DOHH2 (cell line): ENCODE results near the gene LIMS2.

Experiments
- H3F3A ChIP-seq: fragments of 200-600 bp; sonication (generic), shearing (Covaris generic); 2 replicates; pipeline ENCODE4 v1.6.0; 2016; ENCODE audit warnings: antibody characterized with exemption, mild to moderate bottlenecking; ENCODE audit not compliant: control insufficient read depth, insufficient read depth
- H3K27ac ChIP-seq: fragments of 200-600 bp; sonication (generic); 2 replicates; pipeline ENCODE4 v1.5.1; 2014; ENCODE audit warnings: low read depth, mild to moderate bottlenecking, low read length, moderate library complexity
- H3K27me3 ChIP-seq: fragments of 200-600 bp; sonication (generic); 2 replicates; pipeline ENCODE4 v1.6.1; 2014; ENCODE audit warnings: mild to moderate bottlenecking, low read length, mixed read lengths; ENCODE audit not compliant: control insufficient read depth
- H3K36me3 ChIP-seq: fragments of 200-600 bp; sonication (generic); 2 replicates; pipeline ENCODE4 v1.6.1; 2014; ENCODE audit warnings: mild to moderate bottlenecking, low read length, moderate library complexity, mixed read lengths; ENCODE audit not compliant: control insufficient read depth
- H3K4me1 ChIP-seq: fragments of 200-600 bp; sonication (generic); 2 replicates; pipeline ENCODE4 v1.6.1; 2014; ENCODE audit warnings: mild to moderate bottlenecking, low read length, mixed read lengths; ENCODE audit not compliant: control insufficient read depth
- H3K4me2 ChIP-seq: fragments of 200-600 bp; sonication (generic); 2 replicates; pipeline ENCODE4 v1.6.0; 2014; ENCODE audit warnings: mild to moderate bottlenecking, low read length, moderate library complexity
- H3K4me3 ChIP-seq: fragments of 200-600 bp; sonication (generic); 2 replicates; pipeline ENCODE4 v1.5.1; 2014; ENCODE audit warnings: mild to moderate bottlenecking, low read length, mixed read lengths
- H3K79me2 ChIP-seq: fragments of 200-600 bp; sonication (generic); 2 replicates; pipeline ENCODE4 v1.6.1; 2014; ENCODE audit warnings: mild to moderate bottlenecking, low read length, mixed read lengths; ENCODE audit not compliant: control insufficient read depth
- H3K9me2 ChIP-seq: fragments of 200-600 bp; sonication (generic); replicated peaks from 2 replicates; pipeline ENCODE4 v1.6.1; 2014; ENCODE audit warnings: mild to moderate bottlenecking, low read length, mixed read lengths; ENCODE audit not compliant: control insufficient read depth
- H3K9me3 ChIP-seq: fragments of 200-600 bp; sonication (generic); 2 replicates; pipeline ENCODE4 v1.6.1; 2014; ENCODE audit warnings: antibody characterized with exemption, low read length, mixed read lengths; ENCODE audit not compliant: control insufficient read depth, insufficient read depth
- H4K20me1 ChIP-seq: fragments of 200-600 bp; sonication (generic); 2 replicates; pipeline ENCODE4 v1.6.0; 2014; ENCODE audit warnings: low read depth, mild to moderate bottlenecking, antibody characterized with exemption, low read length, moderate library complexity; ENCODE audit not compliant: control insufficient read depth, insufficient read depth
- CTCF ChIP-seq: fragments of 200-600 bp; sonication (generic); IDR thresholded peaks from one replicate; pipeline ENCODE4 v1.5.1; 2014; ENCODE audit warnings: antibody characterized with exemption, mild to moderate bottlenecking, low read depth, low read length; ENCODE audit not compliant: poor library complexity, severe bottlenecking
- EZH2phosphoT487 ChIP-seq: fragments of 200-600 bp; sonication (generic); IDR thresholded peaks from 2 replicates; pipeline ENCODE4 v1.6.1; 2017; ENCODE audit warnings: borderline replicate concordance, mild to moderate bottlenecking, antibody characterized with exemption, low read length, moderate library complexity, mixed read lengths

The LIMS2 gene

DNA sequence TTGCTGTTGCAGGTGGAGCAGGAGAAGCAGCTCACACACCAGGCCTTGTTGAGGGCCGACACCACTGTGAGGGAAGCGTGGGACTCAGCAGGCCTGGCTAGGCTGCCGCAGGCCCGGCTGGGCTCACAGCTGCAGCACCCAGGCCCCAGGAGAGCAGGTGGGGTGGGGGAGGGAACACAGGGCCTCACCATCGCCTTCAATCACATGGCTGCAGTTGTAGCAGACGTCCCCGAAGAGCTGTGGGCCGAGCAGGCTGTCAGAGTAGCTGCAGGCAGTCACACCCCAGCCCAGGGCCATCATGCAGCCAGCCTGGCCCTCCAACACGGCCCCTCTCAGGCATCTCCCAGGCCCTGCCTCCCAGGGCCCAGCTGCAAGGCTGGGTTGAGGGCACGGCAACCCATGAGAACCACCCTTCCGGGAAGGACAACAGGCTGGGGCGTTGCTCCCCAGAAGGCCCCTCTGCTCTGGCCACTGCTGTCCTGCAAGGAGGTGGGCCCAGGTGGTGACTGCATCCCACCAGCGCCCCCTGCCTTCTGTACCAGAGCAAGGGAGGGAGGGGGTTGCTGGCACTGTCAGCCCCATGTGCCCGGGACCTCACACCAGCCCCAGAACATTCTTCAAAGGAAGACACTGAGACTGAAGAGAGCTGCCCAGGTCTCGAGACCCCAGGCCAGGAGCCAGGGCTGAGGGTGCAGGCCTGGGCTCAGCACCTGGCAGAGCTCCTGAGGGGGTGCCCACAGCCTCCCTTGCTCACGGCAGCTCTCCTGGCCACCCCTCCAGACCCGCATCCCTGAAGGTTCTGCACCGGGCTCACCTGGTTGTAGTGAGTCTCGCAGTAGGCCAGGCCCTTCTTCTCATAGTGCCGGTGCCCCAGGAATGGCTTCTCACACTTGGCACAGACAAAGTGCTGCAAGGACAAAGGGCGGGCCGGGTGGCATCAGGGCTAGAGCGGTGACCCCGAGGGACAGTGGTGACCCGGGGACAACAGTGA is 35.0 kb downstream of the LIMS2 start:
- no peaks in the 10 kb centered on the region for H4K20me1 ChIP-seq
- H3K27ac ChIP-seq, result peak overlapping the region; percentile 64
- H3K9me2 ChIP-seq, result no peaks in the 10 kb centered on the region
- TF ChIP-seq EZH2phosphoT487 (no peak), CTCF (peak; percentile 47)
- H3F3A ChIP-seq, result 0 out of 2 replicates have a peak, but pooled peaks cover 4% of the 10 kb centered on the region
- no peaks in the 10 kb centered on the region for H3K79me2 ChIP-seq
- H3K4me3 ChIP-seq, result peak overlapping the region; percentile 23
- H3K4me1 ChIP-seq, result peaks cover 60% of the 10 kb centered on the region
- no peaks in the 10 kb centered on the region for H3K36me3 ChIP-seq
- H3K9me3 ChIP-seq, result no peaks in the 10 kb centered on the region
- peak overlapping the region; percentile 49 for H3K4me2 ChIP-seq
- H3K27me3 ChIP-seq, result no peaks in the 10 kb centered on the region

GRCh38 chr2:127639111-127639474 is 36.2 kb downstream of the LIMS2 start:
- no peaks in the 10 kb centered on the region for H3K27me3 ChIP-seq
- H3K4me2 ChIP-seq, result peak overlapping the region; percentile 49
- no peaks in the 10 kb centered on the region for H3K9me2 ChIP-seq
- TF ChIP-seq EZH2phosphoT487 (no peak), CTCF (no peak)
- no peaks in the 10 kb centered on the region for H4K20me1 ChIP-seq
- no peaks in the 10 kb centered on the region for H3K79me2 ChIP-seq
- 0 out of 2 replicates have a peak, but pooled peaks cover 4% of the 10 kb centered on the region for H3F3A ChIP-seq
- peak overlapping the region; percentile 64 for H3K27ac ChIP-seq
- H3K4me1 ChIP-seq, result peaks cover 67% of the 10 kb centered on the region
- no peaks in the 10 kb centered on the region for H3K36me3 ChIP-seq
- H3K4me3 ChIP-seq, result no peak overlapping the region
- H3K9me3 ChIP-seq, result no peaks in the 10 kb centered on the region

DNA sequence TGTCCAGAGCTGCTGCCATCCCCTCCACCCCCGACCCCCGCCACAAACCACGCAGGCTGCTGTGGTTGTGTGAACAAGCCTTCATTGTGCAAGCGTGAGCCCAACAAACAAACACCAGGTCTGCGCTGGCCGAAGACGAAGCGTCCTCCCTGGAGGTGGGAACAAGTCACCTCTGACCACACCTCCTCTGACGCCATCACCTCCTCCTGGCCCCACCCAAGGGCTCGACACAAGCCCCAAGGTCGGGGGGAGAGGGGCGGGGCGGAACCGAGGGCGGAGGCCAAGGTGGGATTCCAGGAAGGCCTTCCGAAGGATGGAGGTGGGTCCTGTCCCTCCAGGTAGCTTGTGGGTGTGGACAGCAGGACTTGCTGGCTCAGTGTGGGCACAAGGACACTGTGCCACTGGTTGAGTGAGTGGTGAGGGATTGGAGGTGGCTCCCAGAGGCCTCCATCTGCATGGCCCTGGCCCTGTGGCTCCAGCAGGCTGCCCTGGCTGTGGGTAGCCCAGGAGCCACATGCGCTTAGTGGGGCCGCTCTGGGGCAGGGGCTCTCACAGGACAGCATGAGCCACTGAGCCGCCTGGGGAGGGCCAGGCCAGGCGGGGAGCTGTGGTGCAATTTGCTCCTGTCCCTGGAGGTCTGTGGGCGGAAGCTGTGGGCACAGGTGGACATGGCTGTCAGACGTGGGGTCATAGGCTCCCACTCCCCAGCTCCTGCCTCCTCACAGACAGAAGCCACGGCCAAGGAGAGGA is 36.8 kb downstream of the LIMS2 start:
- Histone ChIP-seq H3K79me2 (no peaks in the 10 kb centered on the region), H3K4me2 (peak overlapping the region; percentile 49), H3K9me3 (no peaks in the 10 kb centered on the region), H3K4me3 (no peak overlapping the region), H3K27me3 (no peaks in the 10 kb centered on the region), H3K9me2 (no peaks in the 10 kb centered on the region), H3K27ac (peak overlapping the region; percentile 64), H4K20me1 (no peaks in the 10 kb centered on the region), H3F3A (0 out of 2 replicates have a peak, but pooled peaks cover 4% of the 10 kb centered on the region), H3K36me3 (no peaks in the 10 kb centered on the region), H3K4me1 (peaks cover 73% of the 10 kb centered on the region)
- TF ChIP-seq EZH2phosphoT487 (no peak), CTCF (no peak)
